ENCODE results near the gene MGMT.

Gene MGMT

GRCh38 chr10:129727071-129727470, 260.0 kb downstream of the MGMT start:
- no peak for DNase-seq (ENCODE audit: low read depth in 2 of 3, low spot score in 1 of 3)

GRCh38 chr10:129727495-129727894, 260.5 kb downstream of the MGMT start:
- DNase-seq (ENCODE audit: low read depth in 2 of 3, low spot score in 1 of 3) = no peak

GRCh38 chr10:129728246-129728820, 261.3 kb downstream of the MGMT start:
- no peak for DNase-seq (ENCODE audit: low read depth in 2 of 3, low spot score in 1 of 3)

- DNase-seq (ENCODE audit: low read depth in 2 of 3, low spot score in 1 of 3) = no peak
Measured at GRCh38 chr10:129728905-129729795, 262.1 kb downstream of the MGMT start.

GRCh38 chr10:129730272-129730992, 263.4 kb downstream of the MGMT start:
- no peak for DNase-seq (ENCODE audit: low read depth in 2 of 3, low spot score in 1 of 3)

GRCh38 chr10:129730993-129731325, 263.9 kb downstream of the MGMT start:
- no peak for DNase-seq (ENCODE audit: low read depth in 2 of 3, low spot score in 1 of 3)

GRCh38 chr10:129740532-129741279, 273.7 kb downstream of the MGMT start:
- DNase-seq (ENCODE audit: low read depth in 2 of 3, low spot score in 1 of 3) = no peak

- DNase-seq (ENCODE audit: low read depth in 2 of 3, low spot score in 1 of 3) = no peak
Measured at GRCh38 chr10:129741280-129741977, 274.4 kb downstream of the MGMT start.

- DNase-seq (ENCODE audit: low read depth in 2 of 3, low spot score in 1 of 3) = no peak
Measured at GRCh38 chr10:129741978-129742741, 275.1 kb downstream of the MGMT start.

- DNase-seq (ENCODE audit: low read depth in 2 of 3, low spot score in 1 of 3) = no peak
Measured at GRCh38 chr10:129742742-129743550, 275.9 kb downstream of the MGMT start.

- no peak for DNase-seq (ENCODE audit: low read depth in 2 of 3, low spot score in 1 of 3)
Measured at GRCh38 chr10:129743738-129744133, 276.7 kb downstream of the MGMT start.

- no peak for DNase-seq (ENCODE audit: low read depth in 2 of 3, low spot score in 1 of 3)
Measured at GRCh38 chr10:129744134-129745111, 277.4 kb downstream of the MGMT start.

GRCh38 chr10:129745186-129745750, 278.2 kb downstream of the MGMT start:
- no peak for DNase-seq (ENCODE audit: low read depth in 2 of 3, low spot score in 1 of 3)

GRCh38 chr10:129754211-129755050, 287.4 kb downstream of the MGMT start:
- no peak for DNase-seq (ENCODE audit: low read depth in 2 of 3, low spot score in 1 of 3)

GRCh38 chr10:129755158-129755591, 288.1 kb downstream of the MGMT start:
- no peak for DNase-seq (ENCODE audit: low read depth in 2 of 3, low spot score in 1 of 3)

GRCh38 chr10:129755621-129756020, 288.6 kb downstream of the MGMT start:
- no peak for DNase-seq (ENCODE audit: low read depth in 2 of 3, low spot score in 1 of 3)
